ENCODE data around the gene RBM19. TPM values are rescaled to one million over a fixed set of nuclear protein-coding genes. Genes with fewer than 3 reads are reported as not detected.

Gene RBM19
- total and polyA plus RNA-seq, 3 donors from 2014 or later = 28.9 to 55.4 (median 49.5) TPM

- no peak for DNase-seq
- no peaks in the 10 kb centered on the region for H3K36me3 ChIP-seq (ENCODE audit: low read depth, missing control alignments)
Observed at GRCh38 chr12:113941208-113941486, 25.0 kb downstream of the RBM19 start.

GRCh38 chr12:113940357-113941207 lies 25.5 kb downstream of the RBM19 start:
- Histone ChIP-seq H3K9me3 (no peaks in the 10 kb centered on the region), H3K27me3 (no peaks in the 10 kb centered on the region), H3K36me3 (ENCODE audit: low read depth, missing control alignments) (no peaks in the 10 kb centered on the region), H3K4me1 (peaks cover 8% of the 10 kb centered on the region), H3K27ac (no peak overlapping the region), H3K4me3 (no peak overlapping the region)
- WGBS, 2 donors = 32 to 58% methylated on average over 6 to 11 of the region's 11 CpGs
- TF ChIP-seq, protein P1, sequence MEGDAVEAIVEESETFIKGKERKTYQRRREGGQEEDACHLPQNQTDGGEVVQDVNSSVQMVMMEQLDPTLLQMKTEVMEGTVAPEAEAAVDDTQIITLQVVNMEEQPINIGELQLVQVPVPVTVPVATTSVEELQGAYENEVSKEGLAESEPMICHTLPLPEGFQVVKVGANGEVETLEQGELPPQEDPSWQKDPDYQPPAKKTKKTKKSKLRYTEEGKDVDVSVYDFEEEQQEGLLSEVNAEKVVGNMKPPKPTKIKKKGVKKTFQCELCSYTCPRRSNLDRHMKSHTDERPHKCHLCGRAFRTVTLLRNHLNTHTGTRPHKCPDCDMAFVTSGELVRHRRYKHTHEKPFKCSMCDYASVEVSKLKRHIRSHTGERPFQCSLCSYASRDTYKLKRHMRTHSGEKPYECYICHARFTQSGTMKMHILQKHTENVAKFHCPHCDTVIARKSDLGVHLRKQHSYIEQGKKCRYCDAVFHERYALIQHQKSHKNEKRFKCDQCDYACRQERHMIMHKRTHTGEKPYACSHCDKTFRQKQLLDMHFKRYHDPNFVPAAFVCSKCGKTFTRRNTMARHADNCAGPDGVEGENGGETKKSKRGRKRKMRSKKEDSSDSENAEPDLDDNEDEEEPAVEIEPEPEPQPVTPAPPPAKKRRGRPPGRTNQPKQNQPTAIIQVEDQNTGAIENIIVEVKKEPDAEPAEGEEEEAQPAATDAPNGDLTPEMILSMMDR (IDR thresholded peaks at IDR 0.05) = no peak
- no peak for TF ChIP-seq POLR2A (IDR thresholded peaks at IDR 0.05)
- intact Hi-C loops (cut with DNase I; ENCODE audit: low total_unique reads) = no loop called here
- DNase-seq = peak; percentile 23

More at GRCh38 chr12:113941208-113941486, 25.0 kb downstream of the RBM19 start:
- Histone ChIP-seq H3K4me1 (peaks cover 8% of the 10 kb centered on the region), H3K9me3 (no peaks in the 10 kb centered on the region), H3K27ac (no peak overlapping the region), H3K4me3 (no peak overlapping the region), H3K27me3 (no peaks in the 10 kb centered on the region)
- intact Hi-C loops (cut with DNase I; ENCODE audit: low total_unique reads) = no loop called here
- TF ChIP-seq POLR2A (IDR thresholded peaks at IDR 0.05) = no peak
- TF ChIP-seq, protein P1 (IDR thresholded peaks at IDR 0.05) = no peak
- WGBS, 2 donors = 100% methylated on average over 1 of the region's 1 CpG

- TF ChIP-seq, protein P1 (IDR thresholded peaks at IDR 0.05) = no peak
- no peak for TF ChIP-seq POLR2A (IDR thresholded peaks at IDR 0.05)
- 74 to 83% methylated on average over 8 to 10 of the region's 10 CpGs for WGBS, 2 donors
- no peak overlapping the region for H3K27ac ChIP-seq
- no peaks in the 10 kb centered on the region for H3K36me3 ChIP-seq (ENCODE audit: low read depth, missing control alignments)
- H3K4me3 ChIP-seq = no peak overlapping the region
- H3K27me3 ChIP-seq = no peaks in the 10 kb centered on the region
- H3K9me3 ChIP-seq = no peaks in the 10 kb centered on the region
- intact Hi-C loops (cut with DNase I; ENCODE audit: low total_unique reads) = no loop called here
- DNase-seq = no peak
- peaks cover 8% of the 10 kb centered on the region for H3K4me1 ChIP-seq
Observed at GRCh38 chr12:113939867-113940266, 26.3 kb downstream of the RBM19 start.

- Histone ChIP-seq H3K4me1 (peaks cover 8% of the 10 kb centered on the region), H3K9me3 (no peaks in the 10 kb centered on the region), H3K27ac (no peak overlapping the region), H3K27me3 (no peaks in the 10 kb centered on the region), H3K36me3 (ENCODE audit: low read depth, missing control alignments) (no peaks in the 10 kb centered on the region), H3K4me3 (no peak overlapping the region)
- intact Hi-C loops (cut with DNase I; ENCODE audit: low total_unique reads) = no loop called here
- no peak for TF ChIP-seq POLR2A (IDR thresholded peaks at IDR 0.05)
- TF ChIP-seq, protein P1 (IDR thresholded peaks at IDR 0.05) = no peak
- no peak for DNase-seq
- WGBS, 2 donors = 95 to 96% methylated on average over 5 of the region's 5 CpGs
Observed at GRCh38 chr12:113938471-113938870, 27.7 kb downstream of the RBM19 start.

GRCh38 chr12:113936460-113936859 lies 29.7 kb downstream of the RBM19 start:
- no peaks in the 10 kb centered on the region for H3K36me3 ChIP-seq (ENCODE audit: low read depth, missing control alignments)
- peaks cover 18% of the 10 kb centered on the region for H3K4me1 ChIP-seq
- 80 to 85% methylated on average over 1 of the region's 1 CpG for WGBS, 2 donors
- intact Hi-C loops (cut with DNase I; ENCODE audit: low total_unique reads) = no loop called here
- H3K9me3 ChIP-seq = no peaks in the 10 kb centered on the region
- no peak overlapping the region for H3K27ac ChIP-seq
- TF ChIP-seq POLR2A (IDR thresholded peaks at IDR 0.05) = no peak
- TF ChIP-seq, protein P1 (IDR thresholded peaks at IDR 0.05) = no peak
- no peaks in the 10 kb centered on the region for H3K27me3 ChIP-seq
- no peak for DNase-seq
- H3K4me3 ChIP-seq = no peak overlapping the region
